ENCODE results near the gene ELN. TPM values are rescaled to one million over a fixed set of nuclear protein-coding genes. Genes with fewer than 3 reads are reported as not detected.

ELN gene
- total RNA-seq, 1 experiment from 2014 or later = 100 TPM

- Histone ChIP-seq H3K4me1 (peaks cover 34% of the 10 kb centered on the region), H3K27me3 (no peaks in the 10 kb centered on the region), H3K9me3 (replicated peaks) (no peaks in the 10 kb centered on the region), H3K4me3 (no peak overlapping the region), H3K36me3 (no peaks in the 10 kb centered on the region), H3K27ac (no peak overlapping the region)
- DNase-seq = no peak
These were observed 2.8 kb upstream of the ELN start for GRCh38 chr7:74025146-74025545.

GRCh38 chr7:74025730-74026129, 2.2 kb upstream of the ELN start:
- Histone ChIP-seq H3K9me3 (replicated peaks) (no peaks in the 10 kb centered on the region), H3K27ac (no peak overlapping the region), H3K4me3 (no peak overlapping the region), H3K4me1 (peaks cover 33% of the 10 kb centered on the region), H3K36me3 (no peaks in the 10 kb centered on the region), H3K27me3 (no peaks in the 10 kb centered on the region)
- DNase-seq = no peak

- H3K36me3 ChIP-seq = no peaks in the 10 kb centered on the region
- no peaks in the 10 kb centered on the region for H3K27me3 ChIP-seq
- H3K4me1 ChIP-seq = peaks cover 40% of the 10 kb centered on the region
- DNase-seq = no peak
- no peak overlapping the region for H3K4me3 ChIP-seq
- no peaks in the 10 kb centered on the region for H3K9me3 ChIP-seq (replicated peaks)
- H3K27ac ChIP-seq = no peak overlapping the region
These were observed 1.5 kb upstream of the ELN start for GRCh38 chr7:74026406-74026902.

- Histone ChIP-seq H3K27me3 (no peaks in the 10 kb centered on the region), H3K9me3 (replicated peaks) (no peaks in the 10 kb centered on the region), H3K4me1 (peaks cover 46% of the 10 kb centered on the region), H3K27ac (peak overlapping the region; percentile 58), H3K36me3 (no peaks in the 10 kb centered on the region), H3K4me3 (peak overlapping the region; percentile 61)
- DNase-seq = peak; percentile 82 to 90
These were observed 880 bp upstream of the ELN start for GRCh38 chr7:74026903-74027682.

- Histone ChIP-seq H3K36me3 (no peaks in the 10 kb centered on the region), H3K9me3 (replicated peaks) (no peaks in the 10 kb centered on the region), H3K27ac (peak overlapping the region; percentile 8; the same call in 1 of the 2 replicates), H3K27me3 (no peaks in the 10 kb centered on the region), H3K4me1 (peaks cover 49% of the 10 kb centered on the region), H3K4me3 (peak overlapping the region; percentile 61)
- DNase-seq = no peak
These were observed 407 bp downstream of the ELN start for GRCh38 chr7:74028321-74028838.

- Histone ChIP-seq H3K27ac (peak overlapping the region; percentile 47), H3K9me3 (replicated peaks) (no peaks in the 10 kb centered on the region)
These were observed 1.3 kb downstream of the ELN start for GRCh38 chr7:74029089-74029785.

GRCh38 chr7:74029991-74030415, 2.0 kb downstream of the ELN start:
- H3K27me3 ChIP-seq = no peaks in the 10 kb centered on the region
- H3K4me1 ChIP-seq = peaks cover 52% of the 10 kb centered on the region
- peak overlapping the region; percentile 61 for H3K4me3 ChIP-seq
- no peaks in the 10 kb centered on the region for H3K36me3 ChIP-seq
- DNase-seq = peak in 1 of 2 experiments; percentile 64
- no peaks in the 10 kb centered on the region for H3K9me3 ChIP-seq (replicated peaks)
- H3K27ac ChIP-seq = peak overlapping the region; percentile 47

More at GRCh38 chr7:74029089-74029785, 1.3 kb downstream of the ELN start:
- H3K36me3 ChIP-seq = no peaks in the 10 kb centered on the region
- H3K27me3 ChIP-seq = no peaks in the 10 kb centered on the region
- H3K4me3 ChIP-seq = peak overlapping the region; percentile 61
- peaks cover 48% of the 10 kb centered on the region for H3K4me1 ChIP-seq
- peak; percentile 85 for DNase-seq

GRCh38 chr7:74030861-74031260, 2.9 kb downstream of the ELN start:
- H3K4me3 ChIP-seq = no peak overlapping the region
- no peaks in the 10 kb centered on the region for H3K27me3 ChIP-seq
- no peaks in the 10 kb centered on the region for H3K9me3 ChIP-seq (replicated peaks)
- H3K27ac ChIP-seq = no peak overlapping the region
- no peaks in the 10 kb centered on the region for H3K36me3 ChIP-seq
- DNase-seq = no peak
- peaks cover 52% of the 10 kb centered on the region for H3K4me1 ChIP-seq

GRCh38 chr7:74031403-74032190, 3.6 kb downstream of the ELN start:
- peak overlapping the region; percentile 5; the same call in 1 of the 2 replicates for H3K27ac ChIP-seq
- H3K36me3 ChIP-seq = 0 out of 2 replicates have a peak, but pooled peaks cover 2% of the 10 kb centered on the region
- no peak for DNase-seq
- H3K4me1 ChIP-seq = peaks cover 47% of the 10 kb centered on the region
- H3K9me3 ChIP-seq (replicated peaks) = no peaks in the 10 kb centered on the region
- no peak overlapping the region for H3K4me3 ChIP-seq
- H3K27me3 ChIP-seq = no peaks in the 10 kb centered on the region

GRCh38 chr7:74032191-74032490, 4.2 kb downstream of the ELN start:
- Histone ChIP-seq H3K27ac (peak overlapping the region; percentile 5; the same call in 1 of the 2 replicates), H3K36me3 (0 out of 2 replicates have a peak, but pooled peaks cover 3% of the 10 kb centered on the region), H3K4me3 (no peak overlapping the region), H3K27me3 (no peaks in the 10 kb centered on the region), H3K4me1 (peaks cover 43% of the 10 kb centered on the region), H3K9me3 (replicated peaks) (no peaks in the 10 kb centered on the region)
- peak; percentile 75 to 76 for DNase-seq

GRCh38 chr7:74032624-74033371, 4.8 kb downstream of the ELN start:
- no peaks in the 10 kb centered on the region for H3K9me3 ChIP-seq (replicated peaks)
- H3K27ac ChIP-seq = peak overlapping the region; percentile 76
- 0 out of 2 replicates have a peak, but pooled peaks cover 3% of the 10 kb centered on the region for H3K36me3 ChIP-seq
- no peaks in the 10 kb centered on the region for H3K27me3 ChIP-seq
- no peak overlapping the region for H3K4me3 ChIP-seq
- H3K4me1 ChIP-seq = peaks cover 45% of the 10 kb centered on the region
- DNase-seq = no peak

- no peaks in the 10 kb centered on the region for H3K9me3 ChIP-seq (replicated peaks)
- H3K27me3 ChIP-seq = no peaks in the 10 kb centered on the region
- H3K4me3 ChIP-seq = peak overlapping the region; percentile 44
- DNase-seq = peak; percentile 88 to 94
- H3K36me3 ChIP-seq = 0 out of 2 replicates have a peak, but pooled peaks cover 3% of the 10 kb centered on the region
- H3K4me1 ChIP-seq = peaks cover 53% of the 10 kb centered on the region
- H3K27ac ChIP-seq = peak overlapping the region; percentile 76
These were observed 5.7 kb downstream of the ELN start for GRCh38 chr7:74033372-74034311.

GRCh38 chr7:74037609-74038008, 9.6 kb downstream of the ELN start:
- Histone ChIP-seq H3K27ac (peak overlapping the region; percentile 77; the same call in 1 of the 2 replicates), H3K4me1 (peaks cover 48% of the 10 kb centered on the region)

More at GRCh38 chr7:74037609-74038008, 9.6 kb downstream of the ELN start:
- H3K4me3 ChIP-seq = no peak overlapping the region
- H3K9me3 ChIP-seq (replicated peaks) = no peaks in the 10 kb centered on the region
- no peaks in the 10 kb centered on the region for H3K27me3 ChIP-seq
- DNase-seq = no peak
- 0 out of 2 replicates have a peak, but pooled peaks cover 3% of the 10 kb centered on the region for H3K36me3 ChIP-seq

All from SJCRH30 (cell line).